Hepatocyte (in vitro differentiated cells): ENCODE measurements around the gene TBC1D8. TPM values are rescaled to one million over a fixed set of nuclear protein-coding genes. Genes with fewer than 3 reads are reported as not detected.

Experiments used
- DNase-seq: peaks from one replicate; pipeline ENCODE4 v3.0.0-alpha.2; 2016; ENCODE audit warnings: low spot score
- H2AFZ ChIP-seq: fragments of 200-600 bp; sonication (generic); 2 replicates; pipeline ENCODE4 v1.6.0; 2016; ENCODE audit warnings: antibody characterized with exemption, mild to moderate bottlenecking
- H3K27ac ChIP-seq: fragments of 200-600 bp; sonication (generic); 2 replicates; pipeline ENCODE4 v1.5.1; 2016; ENCODE audit warnings: mild to moderate bottlenecking
- H3K27me3 ChIP-seq: fragments of 200-600 bp; sonication (generic); 2 replicates; pipeline ENCODE4 v1.6.1; 2016
- H3K36me3 ChIP-seq: fragments of 200-600 bp; sonication (generic); replicated peaks from 2 replicates; pipeline ENCODE4 v1.5.1; 2016; ENCODE audit warnings: low read depth; ENCODE audit not compliant: insufficient read depth
- H3K4me1 ChIP-seq: fragments of 200-600 bp; sonication (generic); 2 replicates; pipeline ENCODE4 v1.5.1; 2016; ENCODE audit warnings: mild to moderate bottlenecking, moderate library complexity; ENCODE audit not compliant: insufficient read depth
- H3K4me2 ChIP-seq: fragments of 200-600 bp; sonication (generic); 2 replicates; pipeline ENCODE4 v1.6.0; 2016
- H3K4me3 ChIP-seq: fragments of 200-600 bp; sonication (generic); 2 replicates; pipeline ENCODE4 v1.5.1; 2016; ENCODE audit warnings: mild to moderate bottlenecking
- H3K79me2 ChIP-seq: fragments of 200-600 bp; sonication (generic); 2 replicates; pipeline ENCODE4 v1.6.0; 2017; ENCODE audit warnings: mild to moderate bottlenecking
- H3K9me2 ChIP-seq: fragments of 200-600 bp; sonication (generic); replicated peaks from 2 replicates; pipeline ENCODE4 v1.6.0; 2017; ENCODE audit warnings: mild to moderate bottlenecking; ENCODE audit not compliant: insufficient read depth
- H3K9me3 ChIP-seq: fragments of 200-600 bp; sonication (generic); 2 replicates; pipeline ENCODE4 v1.5.1; 2016; ENCODE audit warnings: low read depth, mild to moderate bottlenecking
- H4K20me1 ChIP-seq: fragments of 200-600 bp; sonication (generic); 2 replicates; pipeline ENCODE4 v1.6.0; 2016; ENCODE audit warnings: mild to moderate bottlenecking; ENCODE audit not compliant: insufficient read depth, poor library complexity, severe bottlenecking
- EZH2 ChIP-seq: fragments of 200-600 bp; sonication (generic); IDR thresholded peaks from 2 replicates; pipeline ENCODE4 v1.6.1; 2016; ENCODE audit warnings: antibody characterized with exemption, mild to moderate bottlenecking, borderline replicate concordance
- EZH2phosphoT487 ChIP-seq: fragments of 200-600 bp; sonication (generic); IDR thresholded peaks from one replicate; pipeline ENCODE4 v1.6.1; 2018; ENCODE audit warnings: antibody characterized with exemption, mild to moderate bottlenecking, low read depth, moderate library complexity; ENCODE audit not compliant: unreplicated experiment, severe bottlenecking
- WGBS: methylation state at CpG from one replicate; pipeline ENCODE4 v1.1.6; 2016; ENCODE audit warnings: low lambda C conversion rate; ENCODE audit errors: missing lambda C conversion rate; 5-methylcytosine and 5-hydroxymethylcytosine counted together
- polyA plus RNA-seq: library from polyadenylated mRNA; unstranded; fragments of >200 nt; fragmentation: Nextera tagmentation; extraction: Ambion mirVana; gene quantifications from 2 replicates; pipeline ENCODE4 v1.2.1, GENCODE V29; 2016
- total RNA-seq: library from RNA; depleted of rRNA; stranded (reverse); fragments of >200 nt; gene quantifications from 2 replicates; pipeline ENCODE4 v1.2.3, GENCODE V29; 2014
- TF ChIP-seq, protein P1 (sequence below): fragments of 200-600 bp; sonication (generic); IDR thresholded peaks from 2 replicates; pipeline ENCODE4 v1.5.1; 2016; ENCODE audit warnings: antibody characterized with exemption, mild to moderate bottlenecking; ENCODE audit not compliant: poor library complexity

TBC1D8 gene
- total and polyA plus RNA-seq, 2 experiments from 2014 or later = 10.1 to 15.8 TPM

DNA sequence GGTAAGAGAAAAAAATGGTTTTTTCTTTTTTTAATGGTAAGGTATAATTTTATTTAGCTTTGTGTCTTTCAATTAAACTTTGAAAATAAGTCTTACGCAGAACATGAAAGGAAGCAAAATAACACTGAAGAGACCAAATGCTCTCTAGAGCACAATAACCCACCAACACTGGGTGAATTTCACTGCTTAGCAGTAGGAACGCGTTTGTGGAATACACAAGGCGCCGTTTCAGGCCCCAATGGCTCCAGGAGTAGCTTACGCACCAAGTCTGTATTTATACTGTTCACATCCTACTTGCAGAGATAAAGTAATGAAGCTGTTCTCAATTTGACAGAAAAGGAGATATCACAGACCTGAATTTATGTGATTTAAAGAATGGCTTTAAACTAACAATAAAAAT is 125.6 kb downstream of the TBC1D8 start:
- Histone ChIP-seq H3K79me2 (no peaks in the 10 kb centered on the region), H3K9me3 (no peaks in the 10 kb centered on the region), H3K9me2 (no peaks in the 10 kb centered on the region), H3K36me3 (no peaks in the 10 kb centered on the region), H4K20me1 (no peaks in the 10 kb centered on the region), H3K27me3 (no peaks in the 10 kb centered on the region), H3K27ac (peak overlapping the region; percentile 20), H3K4me2 (no peak overlapping the region), H3K4me3 (no peak overlapping the region), H2AFZ (no peak overlapping the region), H3K4me1 (no peaks in the 10 kb centered on the region)
- WGBS = 92% methylated on average over 6 of the region's 6 CpGs
- TF ChIP-seq EZH2 (no peak), EZH2phosphoT487 (no peak)
- TF ChIP-seq, protein P1, sequence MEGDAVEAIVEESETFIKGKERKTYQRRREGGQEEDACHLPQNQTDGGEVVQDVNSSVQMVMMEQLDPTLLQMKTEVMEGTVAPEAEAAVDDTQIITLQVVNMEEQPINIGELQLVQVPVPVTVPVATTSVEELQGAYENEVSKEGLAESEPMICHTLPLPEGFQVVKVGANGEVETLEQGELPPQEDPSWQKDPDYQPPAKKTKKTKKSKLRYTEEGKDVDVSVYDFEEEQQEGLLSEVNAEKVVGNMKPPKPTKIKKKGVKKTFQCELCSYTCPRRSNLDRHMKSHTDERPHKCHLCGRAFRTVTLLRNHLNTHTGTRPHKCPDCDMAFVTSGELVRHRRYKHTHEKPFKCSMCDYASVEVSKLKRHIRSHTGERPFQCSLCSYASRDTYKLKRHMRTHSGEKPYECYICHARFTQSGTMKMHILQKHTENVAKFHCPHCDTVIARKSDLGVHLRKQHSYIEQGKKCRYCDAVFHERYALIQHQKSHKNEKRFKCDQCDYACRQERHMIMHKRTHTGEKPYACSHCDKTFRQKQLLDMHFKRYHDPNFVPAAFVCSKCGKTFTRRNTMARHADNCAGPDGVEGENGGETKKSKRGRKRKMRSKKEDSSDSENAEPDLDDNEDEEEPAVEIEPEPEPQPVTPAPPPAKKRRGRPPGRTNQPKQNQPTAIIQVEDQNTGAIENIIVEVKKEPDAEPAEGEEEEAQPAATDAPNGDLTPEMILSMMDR = no peak
- DNase-seq = no peak

- Histone ChIP-seq H3K79me2 (no peaks in the 10 kb centered on the region), H3K27ac (no peak overlapping the region), H3K36me3 (no peaks in the 10 kb centered on the region), H3K4me3 (no peak overlapping the region), H3K4me1 (no peaks in the 10 kb centered on the region), H4K20me1 (no peaks in the 10 kb centered on the region), H2AFZ (no peak overlapping the region), H3K9me2 (no peaks in the 10 kb centered on the region), H3K9me3 (no peaks in the 10 kb centered on the region), H3K4me2 (no peak overlapping the region), H3K27me3 (no peaks in the 10 kb centered on the region)
- TF ChIP-seq EZH2phosphoT487 = no peak
- no peak for DNase-seq
- WGBS = 98% methylated on average over 6 of the region's 6 CpGs
Measured at GRCh38 chr2:101023327-101024107, 127.7 kb downstream of the TBC1D8 start.

- no peak overlapping the region for H3K4me3 ChIP-seq
- no peaks in the 10 kb centered on the region for H3K79me2 ChIP-seq
- H3K27me3 ChIP-seq = no peaks in the 10 kb centered on the region
- H3K4me1 ChIP-seq = no peaks in the 10 kb centered on the region
- no peak overlapping the region for H2AFZ ChIP-seq
- no peak overlapping the region for H3K27ac ChIP-seq
- no peaks in the 10 kb centered on the region for H3K9me2 ChIP-seq
- no peaks in the 10 kb centered on the region for H3K9me3 ChIP-seq
- no peak for TF ChIP-seq EZH2
- TF ChIP-seq, protein P1 = no peak
- no peak for TF ChIP-seq EZH2phosphoT487
- 96% methylated on average over 16 of the region's 16 CpGs for WGBS
- no peak for DNase-seq
- H3K4me2 ChIP-seq = no peak overlapping the region
- no peaks in the 10 kb centered on the region for H3K36me3 ChIP-seq
- H4K20me1 ChIP-seq = no peaks in the 10 kb centered on the region
Measured at GRCh38 chr2:101022221-101022620, 129.0 kb downstream of the TBC1D8 start.

GRCh38 chr2:101018934-101019333 is 132.2 kb downstream of the TBC1D8 start:
- Histone ChIP-seq H4K20me1 (peaks cover under 1% of the 10 kb centered on the region), H3K9me2 (no peaks in the 10 kb centered on the region), H3K27me3 (no peaks in the 10 kb centered on the region), H3K27ac (no peak overlapping the region), H3K4me1 (no peaks in the 10 kb centered on the region), H3K9me3 (no peaks in the 10 kb centered on the region), H3K36me3 (no peaks in the 10 kb centered on the region), H3K4me2 (no peak overlapping the region), H2AFZ (no peak overlapping the region), H3K4me3 (no peak overlapping the region), H3K79me2 (no peaks in the 10 kb centered on the region)
- DNase-seq = no peak
- TF ChIP-seq, protein P1 = no peak
- TF ChIP-seq EZH2phosphoT487 (no peak), EZH2 (no peak)
- 84% methylated on average over 8 of the region's 8 CpGs for WGBS
